ENCODE measurements around the gene MAD2L2.

DNA sequence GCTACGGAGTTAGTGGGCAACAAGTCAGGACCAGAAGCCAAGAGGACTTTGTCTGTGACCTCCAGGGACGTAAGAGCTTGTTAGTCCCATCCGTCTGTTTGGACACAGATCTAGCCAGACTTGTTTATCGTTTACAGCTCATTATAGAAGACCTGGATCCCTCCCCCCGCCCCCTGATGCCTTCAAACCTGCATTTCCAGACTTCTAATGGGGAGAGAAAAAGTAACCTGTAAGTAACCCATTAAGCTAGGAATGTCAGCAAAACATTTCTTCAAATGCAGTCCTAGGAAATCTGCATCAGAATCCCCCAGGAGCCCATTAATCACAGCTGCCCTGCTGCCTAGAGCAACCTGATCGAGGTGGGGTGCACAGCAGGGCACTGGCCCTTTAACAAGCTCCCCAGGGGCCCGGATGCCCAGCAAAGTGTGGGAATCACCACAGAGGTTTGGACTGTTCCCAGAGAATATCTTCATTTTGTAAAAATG, 1.4 kb upstream of the MAD2L2 start:
- TF ChIP-seq, protein P1, sequence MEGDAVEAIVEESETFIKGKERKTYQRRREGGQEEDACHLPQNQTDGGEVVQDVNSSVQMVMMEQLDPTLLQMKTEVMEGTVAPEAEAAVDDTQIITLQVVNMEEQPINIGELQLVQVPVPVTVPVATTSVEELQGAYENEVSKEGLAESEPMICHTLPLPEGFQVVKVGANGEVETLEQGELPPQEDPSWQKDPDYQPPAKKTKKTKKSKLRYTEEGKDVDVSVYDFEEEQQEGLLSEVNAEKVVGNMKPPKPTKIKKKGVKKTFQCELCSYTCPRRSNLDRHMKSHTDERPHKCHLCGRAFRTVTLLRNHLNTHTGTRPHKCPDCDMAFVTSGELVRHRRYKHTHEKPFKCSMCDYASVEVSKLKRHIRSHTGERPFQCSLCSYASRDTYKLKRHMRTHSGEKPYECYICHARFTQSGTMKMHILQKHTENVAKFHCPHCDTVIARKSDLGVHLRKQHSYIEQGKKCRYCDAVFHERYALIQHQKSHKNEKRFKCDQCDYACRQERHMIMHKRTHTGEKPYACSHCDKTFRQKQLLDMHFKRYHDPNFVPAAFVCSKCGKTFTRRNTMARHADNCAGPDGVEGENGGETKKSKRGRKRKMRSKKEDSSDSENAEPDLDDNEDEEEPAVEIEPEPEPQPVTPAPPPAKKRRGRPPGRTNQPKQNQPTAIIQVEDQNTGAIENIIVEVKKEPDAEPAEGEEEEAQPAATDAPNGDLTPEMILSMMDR (IDR thresholded peaks at IDR 0.05; ENCODE audit: insufficient read depth, low read depth, low read length), result no peak
- TF ChIP-seq EZH2 (IDR thresholded peaks at IDR 0.05; ENCODE audit: insufficient read depth, low read length), result no peak
